Measurements from ENCODE around the gene ZSWIM9.
"Not testable (repeated sequence)": the region's sequence is repeated elsewhere in the genome, so short reads cannot be mapped to it uniquely, and the experiment has no call there.

GRCh38 chr19:48220784-48221183, 50.3 kb downstream of the ZSWIM9 start:
- TF ChIP-seq POLR2AphosphoS5, POLR2A (IDR thresholded peaks at IDR 0.05; ENCODE audit: low read depth, low read length): not testable (repeated sequence)
